Measurements from ENCODE around the gene MS4A10.

GRCh38 chr11:60809691-60810090 is 24.6 kb downstream of the MS4A10 start:
- TF ChIP-seq, protein P1, sequence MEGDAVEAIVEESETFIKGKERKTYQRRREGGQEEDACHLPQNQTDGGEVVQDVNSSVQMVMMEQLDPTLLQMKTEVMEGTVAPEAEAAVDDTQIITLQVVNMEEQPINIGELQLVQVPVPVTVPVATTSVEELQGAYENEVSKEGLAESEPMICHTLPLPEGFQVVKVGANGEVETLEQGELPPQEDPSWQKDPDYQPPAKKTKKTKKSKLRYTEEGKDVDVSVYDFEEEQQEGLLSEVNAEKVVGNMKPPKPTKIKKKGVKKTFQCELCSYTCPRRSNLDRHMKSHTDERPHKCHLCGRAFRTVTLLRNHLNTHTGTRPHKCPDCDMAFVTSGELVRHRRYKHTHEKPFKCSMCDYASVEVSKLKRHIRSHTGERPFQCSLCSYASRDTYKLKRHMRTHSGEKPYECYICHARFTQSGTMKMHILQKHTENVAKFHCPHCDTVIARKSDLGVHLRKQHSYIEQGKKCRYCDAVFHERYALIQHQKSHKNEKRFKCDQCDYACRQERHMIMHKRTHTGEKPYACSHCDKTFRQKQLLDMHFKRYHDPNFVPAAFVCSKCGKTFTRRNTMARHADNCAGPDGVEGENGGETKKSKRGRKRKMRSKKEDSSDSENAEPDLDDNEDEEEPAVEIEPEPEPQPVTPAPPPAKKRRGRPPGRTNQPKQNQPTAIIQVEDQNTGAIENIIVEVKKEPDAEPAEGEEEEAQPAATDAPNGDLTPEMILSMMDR (IDR thresholded peaks at IDR 0.05) = no peak
- TF ChIP-seq POLR2A (IDR thresholded peaks at IDR 0.05) = no peak

Measured in sigmoid colon (tissue), 3 donors.